Testis (tissue), 2 donors: Measurements from ENCODE around the gene RXRA.

Source experiments
- CTCF ChIP-seq, 3 experiments: fragments of 450-650 bp in 2 of 3; fragments of 200-600 bp in 1 of 3; sonication (generic) in 1 of 3; IDR thresholded peaks; one replicate each; pipeline ENCODE4 v1.5.1; 2016 to 2019; ENCODE audit warnings: antibody characterized with exemption in 3 of 3, mild to moderate bottlenecking in 2 of 3, moderate library complexity in 1 of 3
- POLR2A ChIP-seq: fragments of 450-650 bp; IDR thresholded peaks from one replicate; pipeline ENCODE4 v1.6.1; 2017; ENCODE audit warnings: antibody characterized with exemption, mild to moderate bottlenecking, moderate library complexity

- no peak for TF ChIP-seq CTCF (IDR thresholded peaks at IDR 0.05)
- TF ChIP-seq POLR2A, result no peak
These were observed 82.9 kb downstream of the RXRA start for GRCh38 chr9:134408939-134409737.
